Colonic mucosa (tissue), 4 donors: ENCODE measurements around the gene RGSL1. TPM values are rescaled to one million over a fixed set of nuclear protein-coding genes. Genes with fewer than 3 reads are reported as not detected.
"Not testable (repeated sequence)": the region's sequence is repeated elsewhere in the genome, so short reads cannot be mapped to it uniquely, and the experiment has no call there.

Experiments
- DNase-seq: peaks from one replicate; pipeline ENCODE4 v3.0.0-alpha.2; 2020
- H3K27ac ChIP-seq: fragments of 200-600 bp; one replicate; pipeline ENCODE4 v1.8.0; 2021
- H3K27me3 ChIP-seq: fragments of 200-600 bp; one replicate; pipeline ENCODE4 v1.8.0; 2021
- H3K36me3 ChIP-seq: fragments of 200-600 bp; one replicate; pipeline ENCODE4 v1.8.0; 2021
- H3K4me1 ChIP-seq: fragments of 200-600 bp; one replicate; pipeline ENCODE4 v1.8.0; 2021; ENCODE audit warnings: mild to moderate bottlenecking
- H3K4me3 ChIP-seq: fragments of 200-600 bp; one replicate; pipeline ENCODE4 v1.8.0; 2021
- H3K9ac ChIP-seq, 2 donors: one replicate each; pipeline ENCODE4 v1.7.0; 2013; ENCODE audit warnings: control low read depth in 2 of 2, low read depth in 2 of 2, low read length in 2 of 2
- H3K9me3 ChIP-seq: fragments of 200-600 bp; one replicate; pipeline ENCODE4 v1.8.0; 2021
- intact Hi-C: fragments of 100-400 bp; cut with DNase I; formaldehyde crosslinking; loops from one replicate; pipeline ENCODE4 v1.14.1; 2022
- total RNA-seq, 2 donors: library from RNA; stranded (reverse); fragmentation: NEBNext Ultra II Directional in 1 of 2; extraction: Animal tissue kit (Norgen Biotek cat#: 25700) in 1 of 2; gene quantifications; one replicate each; pipeline ENCODE4 v1.2.1, GENCODE V29; 2021
- TF ChIP-seq, protein P1 (sequence below): fragments of 200-600 bp; IDR thresholded peaks from one replicate; pipeline ENCODE4 v1.8.0; 2022; ENCODE audit warnings: antibody characterized with exemption, mild to moderate bottlenecking
- donor health status: healthy.
- donor health status: DM: no; HTN: no; CAD: no.
- donor health status: DM: no; HTN: no; CAD: no.

RGSL1 gene
- total RNA-seq, 2 donors from 2014 or later = not detected

DNA sequence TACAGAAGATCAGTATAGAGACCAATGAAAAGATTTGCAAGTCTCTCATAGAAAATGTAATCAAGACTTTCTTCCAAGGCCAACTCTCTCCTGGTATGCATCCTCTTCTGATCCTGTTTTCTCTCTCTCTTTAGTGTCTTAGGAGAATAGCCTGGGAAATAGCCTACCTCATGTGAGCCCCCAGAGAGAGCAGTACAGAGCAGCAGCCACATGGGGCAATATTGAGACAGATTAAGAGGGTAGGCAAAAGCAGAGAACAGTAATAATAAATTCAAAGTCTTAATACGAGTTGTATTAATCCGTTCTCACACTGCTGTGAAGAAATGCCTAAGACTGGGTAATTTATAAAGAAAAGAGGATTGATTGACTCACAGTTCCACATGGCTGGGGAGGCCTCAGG is 77.7 kb downstream of the RGSL1 start:
- peak overlapping the region; percentile 34 for H3K27ac ChIP-seq
- no peak overlapping the region for H3K4me3 ChIP-seq
- H3K27me3 ChIP-seq = no peaks in the 10 kb centered on the region
- no peak for DNase-seq
- no peak overlapping the region for H3K9ac ChIP-seq
- no peaks in the 10 kb centered on the region for H3K4me1 ChIP-seq
- intact Hi-C loops = no loop called here
- TF ChIP-seq, protein P1, sequence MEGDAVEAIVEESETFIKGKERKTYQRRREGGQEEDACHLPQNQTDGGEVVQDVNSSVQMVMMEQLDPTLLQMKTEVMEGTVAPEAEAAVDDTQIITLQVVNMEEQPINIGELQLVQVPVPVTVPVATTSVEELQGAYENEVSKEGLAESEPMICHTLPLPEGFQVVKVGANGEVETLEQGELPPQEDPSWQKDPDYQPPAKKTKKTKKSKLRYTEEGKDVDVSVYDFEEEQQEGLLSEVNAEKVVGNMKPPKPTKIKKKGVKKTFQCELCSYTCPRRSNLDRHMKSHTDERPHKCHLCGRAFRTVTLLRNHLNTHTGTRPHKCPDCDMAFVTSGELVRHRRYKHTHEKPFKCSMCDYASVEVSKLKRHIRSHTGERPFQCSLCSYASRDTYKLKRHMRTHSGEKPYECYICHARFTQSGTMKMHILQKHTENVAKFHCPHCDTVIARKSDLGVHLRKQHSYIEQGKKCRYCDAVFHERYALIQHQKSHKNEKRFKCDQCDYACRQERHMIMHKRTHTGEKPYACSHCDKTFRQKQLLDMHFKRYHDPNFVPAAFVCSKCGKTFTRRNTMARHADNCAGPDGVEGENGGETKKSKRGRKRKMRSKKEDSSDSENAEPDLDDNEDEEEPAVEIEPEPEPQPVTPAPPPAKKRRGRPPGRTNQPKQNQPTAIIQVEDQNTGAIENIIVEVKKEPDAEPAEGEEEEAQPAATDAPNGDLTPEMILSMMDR = no peak
- H3K9me3 ChIP-seq = no peaks in the 10 kb centered on the region
- no peaks in the 10 kb centered on the region for H3K36me3 ChIP-seq

DNA sequence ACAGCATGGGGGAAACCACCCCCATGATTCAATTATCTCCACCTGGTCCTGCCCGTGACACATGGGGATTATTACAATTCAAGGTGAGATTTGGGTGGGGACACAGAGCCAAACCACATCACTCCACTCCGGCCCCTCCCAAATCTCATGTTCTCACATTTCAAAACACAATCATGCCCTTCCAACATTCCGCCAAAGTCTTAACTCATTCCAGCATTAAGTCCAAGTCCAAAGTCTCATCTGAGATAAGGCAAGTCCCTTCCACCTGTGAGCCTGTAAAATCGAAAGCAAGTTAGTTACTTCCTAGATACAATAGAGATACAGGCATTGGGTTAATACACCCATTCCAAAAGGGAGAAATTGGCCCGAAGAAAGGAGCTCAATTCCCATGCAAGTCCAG is 78.3 kb downstream of the RGSL1 start:
- H3K27me3 ChIP-seq, H3K9me3 ChIP-seq, intact Hi-C loops, H3K4me3 ChIP-seq, H3K4me1 ChIP-seq, H3K9ac ChIP-seq, H3K36me3 ChIP-seq: not testable (repeated sequence)
- DNase-seq = peak; percentile 42
- peak overlapping the region; percentile 34 for H3K27ac ChIP-seq

DNA sequence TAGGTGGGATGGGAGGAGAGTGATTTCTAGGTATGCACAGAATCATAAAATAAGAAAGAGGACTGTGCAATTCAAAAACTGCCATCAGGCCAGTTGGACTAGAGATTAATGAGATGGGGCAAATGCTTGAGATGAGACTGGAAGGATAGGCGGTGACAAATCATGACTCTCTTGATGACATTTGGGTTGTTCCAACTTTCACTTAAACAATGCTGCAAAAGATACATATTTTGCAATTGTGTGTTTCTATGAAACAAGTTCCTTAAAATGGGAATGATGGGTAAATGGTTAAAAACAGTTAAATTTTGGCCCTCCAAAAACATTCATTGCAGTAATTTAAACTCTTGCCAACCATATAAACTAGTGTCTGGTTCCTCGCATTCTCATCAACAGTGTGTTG is 84.0 kb downstream of the RGSL1 start:
- H3K27ac ChIP-seq = no peak overlapping the region
- H3K4me1 ChIP-seq = no peaks in the 10 kb centered on the region
- no peak for DNase-seq
- intact Hi-C loops = no loop called here
- no peaks in the 10 kb centered on the region for H3K36me3 ChIP-seq
- TF ChIP-seq, protein P1 = no peak
- H3K4me3 ChIP-seq = no peak overlapping the region
- H3K27me3 ChIP-seq = no peaks in the 10 kb centered on the region
- no peaks in the 10 kb centered on the region for H3K9me3 ChIP-seq
- no peak overlapping the region for H3K9ac ChIP-seq

DNA sequence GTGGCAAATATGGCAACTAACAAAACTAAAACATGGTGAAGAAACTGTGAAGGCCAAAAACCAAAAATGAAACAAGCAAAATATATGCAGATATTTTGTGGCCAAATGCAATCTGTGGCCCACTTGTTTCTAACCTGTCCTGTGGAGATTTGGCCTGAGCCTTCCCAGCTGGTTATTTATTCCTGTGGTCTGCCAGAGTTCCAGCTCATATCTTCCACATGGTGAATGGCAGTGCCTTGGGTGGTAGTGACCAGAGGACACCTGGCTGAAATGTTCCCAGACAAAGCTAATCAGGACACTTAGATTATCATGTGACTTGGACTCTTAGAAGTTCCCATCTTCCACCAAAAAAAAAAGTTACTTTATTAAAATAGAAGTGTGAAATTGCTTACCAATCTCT is 99.4 kb downstream of the RGSL1 start:
- no peaks in the 10 kb centered on the region for H3K27me3 ChIP-seq
- DNase-seq = no peak
- H3K4me1 ChIP-seq = no peaks in the 10 kb centered on the region
- H3K27ac ChIP-seq = no peak overlapping the region
- H3K4me3 ChIP-seq = no peak overlapping the region
- intact Hi-C loops = no loop called here
- TF ChIP-seq, protein P1 = no peak
- H3K36me3 ChIP-seq = no peaks in the 10 kb centered on the region
- no peak overlapping the region for H3K9ac ChIP-seq
- no peaks in the 10 kb centered on the region for H3K9me3 ChIP-seq

DNA sequence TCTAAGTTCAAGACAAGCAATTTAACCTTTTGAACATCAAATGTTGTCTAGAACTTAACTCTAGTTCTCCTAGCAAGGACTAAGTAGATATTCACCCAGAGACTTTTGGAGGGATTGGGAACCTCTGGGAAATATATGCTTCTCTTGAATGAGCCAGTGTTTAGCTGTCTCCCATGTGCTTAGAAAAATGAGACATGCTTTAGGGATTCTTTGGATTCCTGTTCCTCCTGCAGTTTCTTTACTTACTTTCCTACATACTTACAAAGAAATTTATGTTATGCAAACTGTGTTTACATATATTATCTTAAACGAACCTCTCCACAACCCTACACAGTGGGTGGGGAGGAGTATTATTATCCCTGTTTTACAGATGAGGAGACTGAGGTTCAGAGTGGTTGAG is 99.9 kb downstream of the RGSL1 start:
- TF ChIP-seq, protein P1 = no peak
- Histone ChIP-seq H3K9ac (no peak overlapping the region), H3K36me3 (no peaks in the 10 kb centered on the region), H3K4me1 (no peaks in the 10 kb centered on the region), H3K27me3 (no peaks in the 10 kb centered on the region), H3K9me3 (no peaks in the 10 kb centered on the region), H3K4me3 (no peak overlapping the region), H3K27ac (no peak overlapping the region)
- no peak for DNase-seq
- intact Hi-C loops = no loop called here

DNA sequence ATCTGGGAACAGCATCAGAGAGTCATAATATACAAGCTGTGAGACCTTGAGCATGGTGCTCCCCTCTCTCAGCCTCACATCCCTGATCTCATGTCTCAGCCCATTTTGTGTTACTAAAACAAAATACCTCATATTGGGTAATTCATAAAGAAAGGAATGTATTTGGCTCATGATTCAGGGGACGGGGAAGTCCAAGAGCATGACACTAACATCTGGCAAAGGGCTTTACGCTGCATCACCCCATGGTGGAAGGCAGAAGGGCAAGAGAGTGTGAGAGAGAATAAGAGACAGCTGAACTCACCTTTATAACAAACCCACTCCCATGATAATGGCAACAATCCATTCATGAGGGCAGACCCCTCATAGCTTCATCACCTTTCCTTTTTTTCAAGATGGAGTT is 102.6 kb downstream of the RGSL1 start:
- no peak overlapping the region for H3K4me3 ChIP-seq
- no peak overlapping the region for H3K27ac ChIP-seq
- no peaks in the 10 kb centered on the region for H3K36me3 ChIP-seq
- H3K9ac ChIP-seq = no peak overlapping the region
- TF ChIP-seq, protein P1 = no peak
- H3K27me3 ChIP-seq = no peaks in the 10 kb centered on the region
- no peak for DNase-seq
- no peaks in the 10 kb centered on the region for H3K4me1 ChIP-seq
- intact Hi-C loops = no loop called here
- H3K9me3 ChIP-seq = no peaks in the 10 kb centered on the region
